C1 segment of cervical spinal cord (tissue), 14 donors: ENCODE measurements around the gene SSTR4.
"Not testable (repeated sequence)": the region's sequence is repeated elsewhere in the genome, so short reads cannot be mapped to it uniquely, and the experiment has no call there.

Experiments used
- DNase-seq, 14 donors: peaks; one replicate each; lab custom pipeline; 2025; lab: John Stamatoyannopoulos, UW

SSTR4 gene, protein sequence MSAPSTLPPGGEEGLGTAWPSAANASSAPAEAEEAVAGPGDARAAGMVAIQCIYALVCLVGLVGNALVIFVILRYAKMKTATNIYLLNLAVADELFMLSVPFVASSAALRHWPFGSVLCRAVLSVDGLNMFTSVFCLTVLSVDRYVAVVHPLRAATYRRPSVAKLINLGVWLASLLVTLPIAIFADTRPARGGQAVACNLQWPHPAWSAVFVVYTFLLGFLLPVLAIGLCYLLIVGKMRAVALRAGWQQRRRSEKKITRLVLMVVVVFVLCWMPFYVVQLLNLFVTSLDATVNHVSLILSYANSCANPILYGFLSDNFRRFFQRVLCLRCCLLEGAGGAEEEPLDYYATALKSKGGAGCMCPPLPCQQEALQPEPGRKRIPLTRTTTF

DNA sequence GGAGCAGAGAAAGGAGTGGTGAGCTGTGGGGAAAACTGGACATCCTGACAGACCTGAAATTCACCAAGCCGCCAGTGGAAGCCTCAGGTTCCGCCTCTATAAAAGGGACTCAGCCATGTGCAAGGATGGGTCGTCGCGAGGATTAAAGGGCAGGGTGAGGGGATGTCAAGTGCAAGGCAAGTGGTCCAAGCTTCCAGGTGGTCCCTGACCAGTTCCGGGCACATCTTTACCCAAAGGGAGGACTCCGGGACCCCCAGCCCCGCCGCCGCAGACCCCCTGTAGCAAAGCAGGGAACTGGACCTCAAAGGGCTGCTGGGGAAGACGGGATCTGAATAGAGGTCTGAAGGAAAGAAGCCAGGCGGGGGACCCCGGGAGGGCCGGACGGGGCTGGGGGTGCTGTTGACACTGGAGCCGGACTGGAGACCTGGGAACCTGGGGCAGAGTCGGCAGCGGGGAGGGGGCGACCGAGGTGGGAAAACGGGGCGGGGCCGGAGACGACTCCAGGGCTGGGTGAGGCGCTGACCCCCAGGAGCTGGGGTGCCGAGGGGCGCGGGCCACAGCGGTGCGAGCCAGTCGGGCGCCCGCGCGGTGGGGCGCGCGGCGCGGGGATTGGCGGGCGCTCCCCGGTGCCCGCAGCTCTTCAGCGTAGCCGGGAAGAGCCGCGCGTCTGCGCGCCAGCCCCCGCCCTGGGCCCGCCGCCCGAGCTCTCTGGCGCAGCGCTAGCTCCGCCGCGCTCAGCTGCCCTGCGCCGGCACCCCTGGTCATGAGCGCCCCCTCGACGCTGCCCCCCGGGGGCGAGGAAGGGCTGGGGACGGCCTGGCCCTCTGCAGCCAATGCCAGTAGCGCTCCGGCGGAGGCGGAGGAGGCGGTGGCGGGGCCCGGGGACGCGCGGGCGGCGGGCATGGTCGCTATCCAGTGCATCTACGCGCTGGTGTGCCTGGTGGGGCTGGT, at the start of gene SSTR4:
Gene SSTR4 (plus strand): TSS at position 592 of the 951 bp plus-strand sequence. CDS start 172 bp downstream, at position 764.
- DNase-seq = no peak

DNA sequence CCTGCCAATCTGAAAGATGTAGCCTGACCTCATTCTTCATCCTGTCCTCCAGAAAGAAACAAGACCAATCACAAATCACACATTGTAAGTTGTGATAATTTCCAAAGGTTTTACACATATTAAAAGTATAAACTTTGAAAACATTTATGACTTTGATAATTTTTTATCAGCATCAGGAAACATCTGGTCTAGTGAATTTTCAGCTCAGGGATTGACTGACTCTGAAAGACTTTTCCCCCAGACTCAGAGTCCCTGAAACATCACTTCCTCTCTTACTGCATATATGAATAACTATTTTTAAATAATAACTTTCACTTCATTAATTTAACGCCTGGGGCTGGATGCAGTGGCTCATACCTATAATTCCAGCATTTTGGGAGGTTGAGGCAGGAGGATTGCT, 48.5 kb upstream of the SSTR4 start:
- no peak for DNase-seq

DNA sequence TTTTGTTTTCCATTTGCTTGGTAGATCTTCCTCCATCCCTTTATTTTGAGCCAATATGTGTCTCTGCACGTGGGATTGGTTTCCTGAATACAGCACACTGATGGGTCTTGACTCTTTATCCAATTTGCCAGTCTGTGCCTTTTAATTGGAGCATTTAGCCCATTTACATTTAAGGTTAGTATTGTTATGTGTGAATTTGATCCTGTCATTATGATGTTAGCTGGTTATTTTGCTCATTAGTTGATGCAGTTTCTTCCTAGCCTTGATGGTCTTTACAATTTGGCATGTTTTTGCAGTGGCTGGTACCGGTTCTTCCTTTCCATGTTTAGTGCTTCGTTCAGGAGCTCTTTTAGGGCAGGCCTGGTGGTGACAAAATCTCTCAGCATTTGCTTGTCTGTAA, 43.7 kb upstream of the SSTR4 start:
- DNase-seq = not testable (repeated sequence)

DNA sequence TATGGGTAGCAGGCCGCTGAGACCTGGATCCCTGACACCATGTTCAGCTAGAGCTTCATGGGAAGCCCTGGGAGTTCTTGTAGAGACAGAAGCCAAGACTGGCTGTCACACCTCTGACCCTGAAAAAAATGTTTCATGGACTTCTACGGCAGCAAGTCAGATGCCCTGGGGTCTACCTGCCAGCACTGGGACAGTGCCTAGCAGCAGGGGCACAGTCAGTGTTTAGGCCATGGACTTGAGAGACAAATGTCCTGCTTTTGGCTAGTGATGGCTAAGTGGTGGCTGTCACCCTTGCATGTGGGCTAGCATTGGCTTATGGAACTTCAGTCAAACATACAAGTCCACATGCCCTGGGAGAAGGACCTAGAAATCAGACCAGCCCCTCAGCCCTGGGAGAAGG, 41.3 kb upstream of the SSTR4 start:
- no peak for DNase-seq

DNA sequence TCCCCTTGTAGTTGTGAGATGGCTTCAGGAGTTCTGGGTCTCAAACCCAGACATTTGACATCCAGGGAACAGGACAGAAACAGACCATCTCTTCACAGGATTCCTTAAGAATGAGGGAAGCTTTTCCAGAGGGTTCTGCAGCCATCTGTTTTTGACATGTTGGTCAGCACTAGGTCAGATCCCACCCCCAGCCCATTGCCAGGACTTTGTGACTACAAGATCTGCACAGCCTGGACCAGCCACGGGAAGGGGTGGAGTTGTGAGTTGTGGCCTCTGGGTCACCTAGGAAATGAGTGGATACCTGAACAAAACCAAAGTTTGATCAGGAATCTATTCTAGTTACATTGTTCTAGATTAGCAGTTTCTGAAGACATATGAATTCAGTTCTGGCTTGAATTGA, 39.2 kb upstream of the SSTR4 start:
- no peak for DNase-seq

DNA sequence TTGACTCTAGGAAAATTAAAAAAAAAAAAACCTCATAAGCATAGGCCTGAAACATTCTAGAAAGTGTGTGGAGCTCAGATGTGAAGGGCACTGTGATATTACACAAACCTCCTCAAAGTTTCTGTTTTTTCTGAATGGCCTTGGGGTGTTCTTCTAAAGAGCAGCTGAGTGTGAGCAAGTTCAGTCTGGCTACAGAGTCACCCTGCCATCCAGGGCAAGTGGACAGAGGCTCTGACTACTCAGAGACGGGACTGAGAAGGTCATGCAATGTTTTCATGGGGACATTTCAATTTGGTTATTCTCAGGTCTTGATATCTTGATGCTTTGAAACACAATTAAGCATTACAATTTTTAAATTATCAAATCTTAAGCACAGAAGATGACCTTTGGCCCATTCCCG, 36.6 kb upstream of the SSTR4 start:
- DNase-seq = no peak

DNA sequence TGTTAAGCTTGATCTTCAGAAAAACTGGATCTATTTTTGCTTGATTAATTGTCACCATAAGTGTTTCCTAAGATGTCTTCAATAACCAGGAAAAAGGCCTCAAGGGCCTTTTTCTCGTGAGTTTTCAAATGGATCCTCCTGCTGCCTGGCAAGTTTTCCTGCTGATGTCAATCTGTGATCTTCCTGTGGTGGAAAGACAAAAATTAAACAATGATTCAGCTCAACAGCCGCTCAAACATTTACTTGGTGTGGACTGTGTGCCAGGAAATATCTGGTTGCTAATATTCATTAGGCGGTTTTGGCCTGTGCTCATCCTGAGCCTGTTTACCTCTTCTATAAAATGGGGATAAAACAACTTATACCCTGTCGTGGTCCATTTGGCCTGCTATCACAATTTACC, 35.4 kb upstream of the SSTR4 start:
- no peak for DNase-seq

DNA sequence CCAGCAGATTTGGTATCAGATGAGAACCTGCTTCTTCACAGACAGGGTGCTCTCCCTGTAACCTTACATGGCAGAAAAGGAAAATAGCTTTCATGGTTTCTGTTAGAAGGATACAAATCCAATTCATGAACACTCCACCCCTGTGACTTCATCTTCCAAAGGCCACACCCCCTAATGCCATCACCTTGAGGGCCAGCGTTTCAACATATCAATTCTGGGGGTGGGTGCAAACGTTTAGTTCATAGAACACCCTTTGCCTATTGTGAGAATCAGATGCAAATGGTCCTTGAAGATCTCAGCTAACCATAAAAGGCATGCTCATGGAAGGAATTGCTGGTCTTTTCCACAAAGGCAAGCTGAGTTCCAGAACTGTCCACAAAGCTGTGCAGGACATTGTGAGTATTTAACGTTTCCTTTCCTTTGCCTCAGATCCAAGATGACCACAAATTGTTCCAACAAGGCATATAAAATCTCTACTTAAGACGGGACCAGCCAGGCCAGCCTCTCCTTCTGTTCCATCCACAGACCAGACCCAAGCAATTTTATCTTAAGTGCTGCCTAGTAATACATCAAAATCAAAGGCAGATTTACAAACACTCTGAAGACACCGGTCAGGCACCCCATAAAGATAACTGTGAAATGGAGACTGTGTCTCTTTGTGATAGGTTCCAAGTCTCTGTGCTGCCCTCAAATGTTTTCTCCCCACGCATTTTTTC, 34.7 kb upstream of the SSTR4 start:
- no peak for DNase-seq

DNA sequence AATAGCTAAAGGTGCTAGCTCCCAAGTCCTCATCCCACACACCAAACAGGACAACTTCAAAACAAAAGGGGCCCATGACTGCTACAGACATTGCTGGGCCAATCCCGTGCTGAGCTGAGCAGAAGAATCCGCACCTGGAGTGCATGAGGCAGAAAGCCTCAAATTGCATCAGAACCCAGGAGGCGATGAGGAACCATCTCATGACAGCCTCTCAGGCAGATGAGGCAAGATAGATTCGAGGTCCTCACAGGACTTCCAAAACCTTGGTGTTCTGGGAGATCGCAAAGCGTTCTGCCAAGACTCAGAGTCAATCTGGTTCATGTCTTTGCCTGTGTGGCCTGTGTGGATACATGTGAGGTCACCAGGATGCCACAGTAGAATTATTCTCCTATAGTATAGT, 32.8 kb upstream of the SSTR4 start:
- DNase-seq = no peak

DNA sequence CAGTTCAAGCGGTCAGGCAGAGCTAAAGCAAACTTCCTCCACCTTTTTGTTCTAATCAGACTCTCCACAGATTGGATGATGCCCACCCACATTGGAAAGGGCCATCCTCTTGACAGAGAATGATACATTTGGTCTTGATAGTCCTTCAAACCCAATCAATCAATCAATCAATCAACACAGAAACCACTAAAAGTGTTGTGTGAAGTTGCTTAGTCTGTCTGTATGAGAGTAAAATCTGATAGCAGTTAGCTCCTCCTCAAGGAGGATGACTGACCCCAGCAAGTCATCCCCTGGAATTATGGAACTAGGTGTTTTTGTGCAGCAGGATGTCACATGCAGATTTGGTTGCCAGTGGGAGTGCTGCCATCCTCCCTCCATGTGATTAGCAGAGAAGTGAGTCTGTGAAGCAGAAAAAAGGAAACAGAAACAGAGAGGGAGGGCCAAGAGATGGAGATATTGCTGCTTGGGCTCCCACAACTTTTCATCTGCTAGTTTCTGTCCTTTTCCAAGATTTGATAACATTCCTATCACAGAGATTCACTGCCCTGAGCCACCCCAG, 32.0 kb upstream of the SSTR4 start:
- no peak for DNase-seq

DNA sequence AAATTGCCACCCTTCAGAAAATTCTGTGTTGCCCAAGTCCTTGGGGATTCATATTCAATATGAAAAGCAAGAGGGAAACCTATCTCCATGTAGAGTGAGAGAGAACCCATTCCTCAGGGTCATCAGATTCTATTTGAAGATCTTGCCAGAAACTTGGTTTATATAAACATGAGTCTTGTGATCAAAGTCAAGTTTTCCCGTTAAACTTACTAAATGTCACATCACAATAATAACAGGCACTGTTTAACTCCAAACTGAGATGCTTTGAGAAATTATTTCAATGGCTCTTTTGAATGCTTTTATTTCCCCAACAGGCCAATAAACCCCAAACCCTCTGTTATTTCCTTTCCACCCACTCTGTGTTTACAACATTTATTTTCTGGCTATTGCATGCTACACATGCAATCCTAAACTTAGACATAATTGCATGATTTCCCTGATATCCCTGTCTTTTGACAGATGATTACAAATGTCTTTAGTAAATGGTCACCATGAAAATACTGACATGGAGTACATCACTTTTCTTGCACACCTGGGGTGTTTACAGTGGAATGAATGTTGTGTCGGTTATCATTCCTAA, 31.1 kb upstream of the SSTR4 start:
- no peak for DNase-seq

DNA sequence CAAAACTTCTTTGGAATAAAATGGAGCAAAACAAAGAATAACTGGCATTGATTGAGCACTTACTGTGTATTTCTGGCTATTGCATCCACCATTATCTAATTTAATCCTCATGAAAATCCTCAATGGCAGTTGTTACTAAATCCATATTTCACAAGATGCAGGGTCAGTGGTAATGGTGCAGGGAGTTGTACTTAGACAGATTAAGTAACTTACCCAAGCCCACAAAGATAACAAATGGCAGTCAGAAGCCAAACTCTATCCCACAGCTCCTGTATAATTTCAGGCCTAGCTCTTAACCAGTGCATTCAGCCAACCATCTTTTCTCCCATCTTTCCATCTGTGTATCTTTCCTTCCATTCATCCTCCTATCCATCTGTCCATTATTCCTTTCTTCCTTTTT, 29.3 kb upstream of the SSTR4 start:
- DNase-seq = no peak

DNA sequence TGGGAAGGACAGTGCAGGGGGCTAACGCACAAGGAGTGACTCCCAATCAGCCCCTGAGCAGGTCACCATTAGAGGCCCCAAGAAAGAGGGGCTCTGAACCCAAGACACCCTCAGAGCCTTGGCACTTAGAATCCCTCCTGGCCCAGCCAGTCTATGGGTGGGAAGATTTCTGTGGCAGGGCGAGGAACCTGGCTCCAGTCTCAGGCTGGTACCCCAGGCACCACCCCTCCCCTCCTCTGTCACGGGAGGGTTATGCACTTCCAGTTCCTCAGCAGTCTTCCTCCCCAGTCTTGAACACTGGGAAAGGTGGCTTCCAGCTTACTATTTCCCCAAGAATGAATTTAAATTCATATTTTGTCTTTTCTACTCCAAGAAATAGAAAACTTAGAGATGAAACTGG, 27.6 kb upstream of the SSTR4 start:
- no peak for DNase-seq

DNA sequence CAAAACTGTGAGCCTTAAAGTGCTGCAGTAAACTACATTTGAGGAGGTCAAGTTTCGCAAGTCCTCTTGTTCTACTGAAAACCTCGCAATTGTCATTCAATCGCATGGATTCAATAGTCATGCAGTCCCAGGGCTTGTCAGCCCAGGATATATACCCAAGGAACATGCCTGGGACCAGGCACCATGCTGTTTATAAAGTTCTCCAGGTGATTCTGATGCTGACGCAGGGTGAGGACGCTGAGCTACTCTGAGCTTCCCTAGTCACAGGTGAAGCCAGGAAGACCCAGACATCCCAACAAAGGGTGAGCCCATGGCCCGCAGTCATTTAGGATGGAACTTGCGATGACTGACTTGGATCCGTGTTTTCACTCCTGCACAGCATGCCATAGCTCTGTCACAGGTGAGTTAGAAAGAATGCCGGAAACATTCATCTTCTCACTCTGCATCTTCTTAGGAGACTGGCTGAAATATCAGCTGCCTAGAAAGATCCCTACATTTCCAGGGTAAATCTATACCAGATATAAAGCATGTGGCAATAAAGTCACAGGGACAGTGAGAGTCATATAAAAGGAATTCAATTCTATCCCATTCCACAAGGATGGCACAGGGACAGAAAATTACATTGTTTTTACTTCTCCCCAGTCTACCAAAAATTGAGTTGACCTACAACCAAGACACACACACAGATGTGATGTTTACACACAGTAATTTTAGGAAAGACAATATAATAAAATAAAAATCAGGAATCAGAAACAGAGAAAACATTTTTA, 27.0 kb upstream of the SSTR4 start:
- DNase-seq = no peak

DNA sequence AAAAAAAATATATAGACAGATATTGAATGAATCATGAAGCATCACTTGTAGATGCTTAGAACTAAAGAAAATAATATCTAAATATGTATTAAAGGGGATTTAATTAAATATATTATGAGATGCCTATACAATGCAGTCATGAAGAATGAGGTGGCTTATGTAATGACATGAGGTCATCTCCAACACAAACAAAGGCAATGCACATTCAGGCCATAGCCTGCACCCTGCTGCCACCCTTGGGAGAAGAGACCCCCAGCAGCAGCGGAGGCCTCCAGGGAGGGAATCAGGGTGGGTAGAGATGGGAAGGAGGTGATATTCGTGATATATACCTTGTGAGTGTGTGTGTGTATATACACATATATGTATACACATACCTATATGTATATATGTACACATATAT, 26.4 kb upstream of the SSTR4 start:
- no peak for DNase-seq

DNA sequence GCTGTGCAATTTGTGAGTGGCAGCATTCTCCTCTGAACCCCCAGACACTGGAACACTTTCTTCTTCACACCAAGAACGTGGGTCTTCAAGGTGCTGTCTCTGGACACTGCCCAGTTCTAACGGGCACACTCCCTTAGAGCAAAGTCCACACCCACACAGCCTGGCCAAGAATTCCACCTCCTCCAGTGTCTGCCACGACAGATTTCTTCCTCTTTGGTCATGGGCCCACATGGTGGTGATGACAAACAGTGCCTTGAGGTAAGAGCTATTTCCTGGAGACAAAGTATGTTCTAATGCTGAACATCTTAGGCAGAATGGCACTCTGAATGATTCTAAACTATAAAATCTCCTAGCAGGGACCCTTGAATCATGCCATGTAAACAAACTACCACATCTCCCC, 25.5 kb upstream of the SSTR4 start:
- DNase-seq = no peak

DNA sequence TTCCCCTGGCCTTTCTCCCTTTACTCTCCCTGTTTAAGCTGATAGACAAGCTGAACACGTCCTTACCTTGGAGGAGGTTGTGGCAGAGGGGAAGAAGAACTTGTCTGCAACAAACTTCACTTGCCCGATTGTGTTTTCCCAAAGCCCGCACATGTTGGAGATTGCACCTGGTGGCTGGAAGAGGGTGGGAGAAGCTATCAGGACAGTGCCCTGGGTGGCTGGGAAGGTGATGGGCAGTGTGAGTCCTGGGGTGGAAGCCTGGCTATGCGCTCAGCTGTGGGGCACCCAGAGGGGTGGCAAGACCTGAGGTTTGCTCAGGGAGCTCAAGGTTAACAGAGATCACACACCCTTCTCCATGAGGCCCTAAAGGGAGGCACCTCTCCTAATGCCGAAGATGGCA, 25.0 kb upstream of the SSTR4 start:
- DNase-seq = no peak

DNA sequence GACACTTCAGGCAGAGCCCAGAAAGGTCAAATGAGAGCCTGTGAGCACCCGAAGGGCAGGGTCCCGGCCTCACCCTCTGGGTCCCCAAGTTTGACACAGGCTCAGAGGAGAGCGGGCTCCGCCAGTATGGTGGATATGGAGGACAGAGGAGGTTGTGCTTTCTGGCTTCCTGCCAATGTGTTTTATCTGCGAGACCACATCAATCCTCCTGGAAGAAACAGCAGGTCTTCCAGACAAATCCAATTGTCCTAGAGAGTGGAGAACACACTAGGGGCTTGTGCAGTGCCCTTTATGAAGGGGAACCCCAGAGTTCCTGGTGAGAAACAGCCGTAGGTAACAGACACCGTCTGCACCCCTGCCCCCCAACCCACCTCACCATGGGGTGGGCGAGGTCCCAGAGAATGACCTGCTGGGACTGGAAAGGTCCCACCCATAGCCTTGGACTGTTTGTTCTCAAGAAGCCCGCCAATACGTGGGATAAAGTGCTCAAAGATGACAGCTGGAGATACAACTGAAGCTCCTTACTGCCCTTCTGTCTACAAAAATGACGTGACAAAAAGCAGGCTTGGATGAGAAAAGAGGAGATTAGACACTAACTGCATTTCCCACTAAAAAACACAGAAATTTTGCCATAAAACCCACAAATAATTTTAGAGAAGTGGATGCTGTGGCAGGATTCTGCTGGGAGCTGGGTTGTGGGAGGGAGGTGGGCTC, 23.9 kb upstream of the SSTR4 start:
- no peak for DNase-seq

DNA sequence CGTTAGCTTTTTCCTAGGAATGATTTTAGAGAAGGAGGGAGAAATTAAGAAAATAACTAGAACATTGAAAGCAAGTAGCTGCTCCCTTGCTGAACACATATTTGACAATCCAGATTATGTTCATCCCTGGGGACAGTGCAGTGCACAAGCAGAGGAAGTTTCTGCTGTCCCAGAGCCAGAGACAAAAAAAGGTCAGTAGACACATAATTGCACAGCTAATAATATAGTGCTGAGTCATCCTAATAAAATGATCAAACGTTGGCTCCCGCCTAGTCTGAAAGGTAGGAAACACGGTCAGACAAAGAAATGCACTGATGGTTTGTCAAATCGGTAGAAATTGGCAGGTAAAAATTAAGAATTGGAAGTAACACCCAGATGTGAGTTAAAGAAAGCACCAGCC, 21.7 kb upstream of the SSTR4 start:
- DNase-seq = no peak

DNA sequence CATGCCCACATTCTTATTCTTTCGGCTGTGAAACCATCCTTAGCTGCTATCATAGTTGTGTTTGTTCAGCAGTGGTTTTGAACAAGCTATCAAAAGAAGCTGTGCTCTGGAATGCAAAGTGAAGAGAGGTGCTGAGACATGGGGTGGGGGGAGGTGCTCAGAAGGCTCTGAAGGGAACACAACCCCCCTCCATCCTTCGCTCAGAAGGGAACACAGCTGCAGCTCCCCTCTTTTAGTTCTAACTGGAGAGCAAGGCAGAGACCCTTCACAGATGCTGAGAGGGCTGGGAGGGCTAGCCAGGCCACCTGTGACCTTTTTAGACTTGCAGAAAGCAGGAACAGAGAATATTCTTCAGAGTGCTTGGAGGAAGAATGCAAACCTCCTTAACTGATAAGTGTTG, 17.6 kb upstream of the SSTR4 start:
- no peak for DNase-seq
